Measurements from ENCODE around the gene TDP2. TPM values are rescaled to one million over a fixed set of nuclear protein-coding genes. Genes with fewer than 3 reads are reported as not detected.

TDP2 gene
- polyA plus RNA-seq, 4 donors, result 76.2 to 419 (median 293) TPM

GRCh38 chr6:24613361-24614042 is 53.2 kb downstream of the TDP2 start:
- Histone ChIP-seq H3K27ac (ENCODE audit: low read depth in 1 of 3, low read length in 2 of 3) (no peak overlapping the region), H3K4me1 (ENCODE audit: control insufficient read depth in 3 of 3, insufficient read depth in 2 of 3, low read depth in 1 of 3, low read length in 2 of 3) (no peaks in the 10 kb centered on the region), H3K4me3 (ENCODE audit: low read depth in 1 of 3, low read length in 3 of 3) (no peak overlapping the region), H3K27me3 (ENCODE audit: control insufficient read depth in 3 of 3, insufficient read depth in 3 of 3, low read length in 3 of 3) (no peaks in the 10 kb centered on the region), H3K9me3 (ENCODE audit: control insufficient read depth in 2 of 2, insufficient read depth in 1 of 2, low read depth in 1 of 2, low read length in 1 of 2) (no peaks in the 10 kb centered on the region), H3K36me3 (ENCODE audit: control insufficient read depth in 3 of 3, insufficient read depth in 2 of 3, low read depth in 1 of 3, low read length in 3 of 3) (no peaks in the 10 kb centered on the region)
- FAIRE-seq (no peak), DNase-seq (no peak)
- WGBS, 3 donors, result 85 to 94% (median 93%) methylated on average over 2 of the region's 2 CpGs

- 92 to 95% (median 92%) methylated on average over 4 of the region's 4 CpGs for WGBS, 3 donors
- Histone ChIP-seq H3K27ac (ENCODE audit: low read depth in 1 of 3, low read length in 2 of 3) (no peak overlapping the region), H3K27me3 (ENCODE audit: control insufficient read depth in 3 of 3, insufficient read depth in 3 of 3, low read length in 3 of 3) (no peaks in the 10 kb centered on the region), H3K4me3 (ENCODE audit: low read depth in 1 of 3, low read length in 3 of 3) (no peak overlapping the region), H3K4me1 (ENCODE audit: control insufficient read depth in 3 of 3, insufficient read depth in 2 of 3, low read depth in 1 of 3, low read length in 2 of 3) (peaks cover 0 to 5% (median 0%) of the 10 kb centered on the region in 3 donors), H3K9me3 (ENCODE audit: control insufficient read depth in 2 of 2, insufficient read depth in 1 of 2, low read depth in 1 of 2, low read length in 1 of 2) (no peaks in the 10 kb centered on the region), H3K36me3 (ENCODE audit: control insufficient read depth in 3 of 3, insufficient read depth in 2 of 3, low read depth in 1 of 3, low read length in 3 of 3) (no peaks in the 10 kb centered on the region)
- FAIRE-seq, result no peak
- no peak for DNase-seq
These were observed 56.0 kb downstream of the TDP2 start for GRCh38 chr6:24610672-24611071.

DNA sequence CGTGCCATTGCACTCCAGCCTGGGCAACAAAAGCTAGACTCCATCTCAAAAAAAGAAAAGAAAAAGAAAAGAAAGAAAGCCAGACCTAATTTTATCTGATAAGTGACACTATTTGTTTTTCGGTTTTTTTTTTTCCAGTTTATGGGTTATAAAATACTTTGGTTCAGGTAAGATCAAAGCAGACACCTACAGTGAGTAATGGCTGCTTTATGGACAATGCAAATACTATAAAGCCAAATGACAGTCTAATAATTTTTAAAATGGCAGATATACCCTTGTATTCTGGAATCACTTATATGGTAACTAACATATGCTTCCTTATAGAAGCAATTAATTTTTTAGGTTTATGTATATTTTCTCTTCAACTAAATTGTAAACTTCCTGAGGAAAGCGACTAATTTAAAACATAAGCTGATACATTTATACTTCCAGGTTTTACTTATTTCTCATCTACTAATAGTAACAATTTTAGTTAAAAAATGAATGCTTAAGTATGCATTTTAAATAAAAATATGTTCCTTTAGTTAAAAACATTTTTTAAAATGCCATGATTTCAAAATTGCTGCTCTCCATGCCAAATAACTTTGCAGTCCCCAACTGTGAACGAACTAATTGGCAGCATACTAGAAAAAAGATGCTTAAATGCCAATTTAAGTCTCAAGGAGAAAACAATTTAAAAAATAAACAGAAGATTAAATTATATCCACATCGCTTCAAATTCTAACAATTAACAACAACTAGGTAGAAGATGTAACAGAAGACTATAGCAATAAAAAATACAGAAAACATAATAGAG is 59.2 kb downstream of the TDP2 start:
- peak in 1 of 2 donors; percentile 26 for DNase-seq
- Histone ChIP-seq H3K4me1 (ENCODE audit: control insufficient read depth in 3 of 3, insufficient read depth in 2 of 3, low read depth in 1 of 3, low read length in 2 of 3) (peaks cover 0 to 5% (median 0%) of the 10 kb centered on the region in 3 donors), H3K4me3 (ENCODE audit: low read depth in 1 of 3, low read length in 3 of 3) (no peak overlapping the region), H3K27me3 (ENCODE audit: control insufficient read depth in 3 of 3, insufficient read depth in 3 of 3, low read length in 3 of 3) (no peaks in the 10 kb centered on the region), H3K9me3 (ENCODE audit: control insufficient read depth in 2 of 2, insufficient read depth in 1 of 2, low read depth in 1 of 2, low read length in 1 of 2) (no peaks in the 10 kb centered on the region), H3K36me3 (ENCODE audit: control insufficient read depth in 3 of 3, insufficient read depth in 2 of 3, low read depth in 1 of 3, low read length in 3 of 3) (no peaks in the 10 kb centered on the region), H3K27ac (ENCODE audit: low read depth in 1 of 3, low read length in 2 of 3) (no peak overlapping the region)
- FAIRE-seq, result peak; percentile 10
- 72 to 78% (median 77%) methylated on average over 5 of the region's 5 CpGs for WGBS, 3 donors

DNA sequence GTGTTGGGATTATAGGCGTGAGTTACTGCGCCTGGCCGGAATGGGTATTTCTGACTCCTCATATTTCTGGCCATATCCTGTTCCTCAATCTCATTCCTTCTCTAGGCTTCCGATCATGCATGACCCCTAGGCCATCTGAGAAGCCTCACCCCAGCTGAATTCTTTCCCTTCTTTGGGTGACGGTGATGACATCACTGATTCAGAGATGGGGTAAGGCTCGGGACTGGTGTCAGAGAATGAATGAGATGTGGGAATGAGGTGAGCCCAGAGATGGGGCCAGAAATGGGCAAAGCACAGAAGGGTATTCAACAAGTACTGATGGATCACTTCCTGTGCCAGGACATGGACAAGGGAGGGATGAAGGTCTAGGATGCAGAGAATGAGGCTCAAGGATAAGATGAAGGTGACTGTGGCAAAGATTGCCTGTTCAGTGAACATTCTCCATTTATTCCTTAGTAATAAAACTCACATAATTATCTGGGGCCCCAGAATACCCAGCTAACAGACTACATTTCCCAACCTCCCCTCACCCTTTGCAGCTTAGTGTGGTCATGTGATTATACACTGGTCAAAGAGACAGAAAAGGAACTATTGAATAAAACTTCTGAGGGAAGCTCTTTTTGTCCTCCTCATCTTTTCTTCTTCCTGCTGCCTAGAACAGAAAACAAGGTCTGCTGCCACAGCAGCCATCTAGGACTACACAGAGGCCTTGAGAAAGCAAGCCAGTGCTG is 60.3 kb downstream of the TDP2 start:
- FAIRE-seq (no peak), DNase-seq (peak in 1 of 2 donors; percentile 59)
- 94 to 96% (median 94%) methylated on average over 6 of the region's 6 CpGs for WGBS, 3 donors
- Histone ChIP-seq H3K27me3 (ENCODE audit: control insufficient read depth in 3 of 3, insufficient read depth in 3 of 3, low read length in 3 of 3) (no peaks in the 10 kb centered on the region), H3K27ac (ENCODE audit: low read depth in 1 of 3, low read length in 2 of 3) (peak overlapping the region in 1 of 3 donors; percentile 38), H3K9me3 (ENCODE audit: control insufficient read depth in 2 of 2, insufficient read depth in 1 of 2, low read depth in 1 of 2, low read length in 1 of 2) (no peaks in the 10 kb centered on the region), H3K4me1 (ENCODE audit: control insufficient read depth in 3 of 3, insufficient read depth in 2 of 3, low read depth in 1 of 3, low read length in 2 of 3) (peaks cover 0 to 5% (median 0%) of the 10 kb centered on the region in 3 donors), H3K4me3 (ENCODE audit: low read depth in 1 of 3, low read length in 3 of 3) (no peak overlapping the region), H3K36me3 (ENCODE audit: control insufficient read depth in 3 of 3, insufficient read depth in 2 of 3, low read depth in 1 of 3, low read length in 3 of 3) (no peaks in the 10 kb centered on the region)

DNA sequence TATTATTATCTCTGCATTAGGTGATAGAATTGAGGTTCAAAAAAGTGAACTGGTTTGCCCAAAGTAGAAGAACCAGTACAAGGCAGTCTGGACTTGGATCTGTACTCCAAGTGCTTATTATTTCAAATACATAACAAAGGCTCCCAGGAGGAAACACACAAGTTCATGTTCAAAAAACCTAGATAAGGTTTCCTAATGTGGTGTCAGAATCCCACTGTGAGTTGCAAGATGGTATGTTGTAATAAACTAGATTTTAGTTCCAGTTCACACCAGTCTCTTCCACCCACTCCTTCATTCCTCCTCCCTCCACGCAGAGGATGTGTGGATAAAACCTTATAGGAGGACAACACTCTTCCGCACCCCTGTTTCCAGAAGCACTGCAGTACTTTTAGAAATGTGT is 63.5 kb downstream of the TDP2 start:
- Histone ChIP-seq H3K27me3 (ENCODE audit: control insufficient read depth in 3 of 3, insufficient read depth in 3 of 3, low read length in 3 of 3) (no peaks in the 10 kb centered on the region), H3K36me3 (ENCODE audit: control insufficient read depth in 3 of 3, insufficient read depth in 2 of 3, low read depth in 1 of 3, low read length in 3 of 3) (no peaks in the 10 kb centered on the region), H3K4me3 (ENCODE audit: low read depth in 1 of 3, low read length in 3 of 3) (no peak overlapping the region), H3K4me1 (ENCODE audit: control insufficient read depth in 3 of 3, insufficient read depth in 2 of 3, low read depth in 1 of 3, low read length in 2 of 3) (peaks cover 0 to 5% (median 0%) of the 10 kb centered on the region in 3 donors), H3K9me3 (ENCODE audit: control insufficient read depth in 2 of 2, insufficient read depth in 1 of 2, low read depth in 1 of 2, low read length in 1 of 2) (no peaks in the 10 kb centered on the region), H3K27ac (ENCODE audit: low read depth in 1 of 3, low read length in 2 of 3) (no peak overlapping the region)
- DNase-seq, result no peak
- 89 to 95% (median 90%) methylated on average over 2 of the region's 2 CpGs for WGBS, 3 donors
- no peak for FAIRE-seq

GRCh38 chr6:24600903-24601302 is 65.8 kb downstream of the TDP2 start:
- WGBS, 3 donors, result 61 to 71% (median 68%) methylated on average over 4 of the region's 4 CpGs
- FAIRE-seq (no peak), DNase-seq (no peak)
- Histone ChIP-seq H3K4me1 (ENCODE audit: control insufficient read depth in 3 of 3, insufficient read depth in 2 of 3, low read depth in 1 of 3, low read length in 2 of 3) (no peaks in the 10 kb centered on the region), H3K9me3 (ENCODE audit: control insufficient read depth in 2 of 2, insufficient read depth in 1 of 2, low read depth in 1 of 2, low read length in 1 of 2) (no peaks in the 10 kb centered on the region), H3K27me3 (ENCODE audit: control insufficient read depth in 3 of 3, insufficient read depth in 3 of 3, low read length in 3 of 3) (no peaks in the 10 kb centered on the region), H3K4me3 (ENCODE audit: low read depth in 1 of 3, low read length in 3 of 3) (no peak overlapping the region), H3K27ac (ENCODE audit: low read depth in 1 of 3, low read length in 2 of 3) (no peak overlapping the region), H3K36me3 (ENCODE audit: control insufficient read depth in 3 of 3, insufficient read depth in 2 of 3, low read depth in 1 of 3, low read length in 3 of 3) (no peaks in the 10 kb centered on the region)

Other genes starting within 250 kb of the TDP2 start
- gene GPLD1, start 177.3 kb downstream of the TDP2 start, polyA plus RNA-seq, result 1 to 10 TPM in 1 of 4 donors, under 1 TPM in 1, not detected in 2; 0.28 to 1.4 TPM
- gene ALDH5A1, start 171.9 kb downstream of the TDP2 start, polyA plus RNA-seq, result 10 to 100 TPM in 1 of 4 donors, 1 to 10 TPM in 3; 1.3 to 30.4 (median 4.3) TPM
- gene KIAA0319, start 20.7 kb downstream of the TDP2 start, polyA plus RNA-seq, result 1 to 10 TPM in 1 of 4 donors, under 1 TPM in 1, not detected in 2; 0.18 to 1.5 TPM
- 10 to 100 TPM; 10.5 to 26.9 (median 16.2) TPM for gene ACOT13, start 178 bp upstream of the TDP2 start, polyA plus RNA-seq
- 10 to 100 TPM; 34.3 to 83.4 (median 49.5) TPM for gene C6orf62, start 52.3 kb upstream of the TDP2 start, polyA plus RNA-seq
- gene GMNN, start 108.0 kb upstream of the TDP2 start, polyA plus RNA-seq, result 10 to 100 TPM; 20.8 to 48.3 (median 33.8) TPM
- not detected for gene ARMH2, start 132.0 kb upstream of the TDP2 start, polyA plus RNA-seq

Data from small intestine (tissue), 7 donors.